ENCODE measurements around the gene ZNF280C. TPM values are rescaled to one million over a fixed set of nuclear protein-coding genes. Genes with fewer than 3 reads are reported as not detected.

Gene ZNF280C
- total RNA-seq, 1 experiment from 2014 or later = 4.6 TPM

- H3K4me2 ChIP-seq (ENCODE audit: low read length) = peak overlapping the region; percentile 15; the same call in 1 of the 2 replicates
- no peaks in the 10 kb centered on the region for H3F3A ChIP-seq (ENCODE audit: low read length, unreplicated experiment)
- no peaks in the 10 kb centered on the region for H3K9me3 ChIP-seq (ENCODE audit: low read length)
- no peak overlapping the region for H3K27ac ChIP-seq (ENCODE audit: low read length)
- H3K4me3 ChIP-seq (ENCODE audit: low read length) = no peak overlapping the region
- H3K36me3 ChIP-seq (ENCODE audit: low read depth, low read length) = no peaks in the 10 kb centered on the region
- no peak overlapping the region for H3K9ac ChIP-seq (ENCODE audit: low read length)
- ChIA-PET POLR2A (ENCODE audit: unreplicated experiment) (no interaction called here), CTCF (no interaction called here)
- TF ChIP-seq EZH2phosphoT487 (IDR thresholded peaks at IDR 0.05; ENCODE audit: borderline replicate concordance, low read length) = no peak
- TF ChIP-seq EZH2 (IDR thresholded peaks at IDR 0.05; ENCODE audit: low read length, unreplicated experiment) = no peak
- TF ChIP-seq CTCF (conservative IDR thresholded peaks at IDR 0.05; ENCODE audit: low read depth, low read length) = no peak
- no peak overlapping the region for H2AFZ ChIP-seq (ENCODE audit: low read length)
- no peak for ATAC-seq
- no peaks in the 10 kb centered on the region for H3K27me3 ChIP-seq (ENCODE audit: low read length)
- peaks cover 56% of the 10 kb centered on the region for H3K79me2 ChIP-seq (ENCODE audit: low read length)
- DNase-seq = peak; percentile 15
- no peaks in the 10 kb centered on the region for H3K9me2 ChIP-seq (replicated peaks; ENCODE audit: low read length)
- intact Hi-C loops (cut with micrococcal nuclease) = no loop called here
- no TSS peak for BruUV-seq (replicated peaks)
- peaks cover 20% of the 10 kb centered on the region; the same call in 1 of the 2 replicates for H3K4me1 ChIP-seq (ENCODE audit: insufficient read depth, low read length)
- H4K20me1 ChIP-seq (ENCODE audit: low read length) = no peaks in the 10 kb centered on the region
Measured at GRCh38 chrX:130264573-130264972, 4.1 kb downstream of the ZNF280C start.

DNA sequence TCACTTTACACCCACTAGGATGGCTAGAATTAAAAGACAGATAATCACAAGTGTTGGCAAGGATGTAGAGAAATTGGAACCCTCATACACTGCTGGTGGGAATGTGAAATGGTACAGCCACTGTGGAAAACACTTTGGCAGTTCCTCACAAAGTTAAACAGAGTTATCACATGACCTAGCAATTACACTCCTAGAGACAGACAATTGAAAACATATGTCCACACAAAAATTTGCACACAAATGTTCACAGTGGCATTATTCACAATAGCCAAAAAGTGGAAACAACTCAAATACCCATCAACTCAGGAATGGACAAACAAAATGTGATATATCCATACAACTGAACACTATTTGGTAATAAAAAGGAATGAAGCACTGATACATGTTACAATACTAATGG lies 5.7 kb downstream of the ZNF280C start:
- ATAC-seq (no peak), DNase-seq (no peak)
- no peaks in the 10 kb centered on the region for H3K9me2 ChIP-seq (replicated peaks; ENCODE audit: low read length)
- BruUV-seq (replicated peaks) = no TSS peak
- H3K79me2 ChIP-seq (ENCODE audit: low read length) = peaks cover 51% of the 10 kb centered on the region
- H3K9me3 ChIP-seq (ENCODE audit: low read length) = no peaks in the 10 kb centered on the region
- peaks cover 20% of the 10 kb centered on the region; the same call in 1 of the 2 replicates for H3K4me1 ChIP-seq (ENCODE audit: insufficient read depth, low read length)
- no peak overlapping the region for H3K9ac ChIP-seq (ENCODE audit: low read length)
- H2AFZ ChIP-seq (ENCODE audit: low read length) = no peak overlapping the region
- H3K4me2 ChIP-seq (ENCODE audit: low read length) = no peak overlapping the region
- H4K20me1 ChIP-seq (ENCODE audit: low read length) = no peaks in the 10 kb centered on the region
- H3F3A ChIP-seq (ENCODE audit: low read length, unreplicated experiment) = no peaks in the 10 kb centered on the region
- ChIA-PET CTCF (no interaction called here), POLR2A (ENCODE audit: unreplicated experiment) (no interaction called here)
- H3K4me3 ChIP-seq (ENCODE audit: low read length) = no peak overlapping the region
- no peaks in the 10 kb centered on the region for H3K36me3 ChIP-seq (ENCODE audit: low read depth, low read length)
- H3K27me3 ChIP-seq (ENCODE audit: low read length) = no peaks in the 10 kb centered on the region
- TF ChIP-seq CTCF (conservative IDR thresholded peaks at IDR 0.05; ENCODE audit: low read depth, low read length) (no peak), EZH2 (IDR thresholded peaks at IDR 0.05; ENCODE audit: low read length, unreplicated experiment) (no peak), EZH2phosphoT487 (IDR thresholded peaks at IDR 0.05; ENCODE audit: borderline replicate concordance, low read length) (no peak)
- no peak overlapping the region for H3K27ac ChIP-seq (ENCODE audit: low read length)
- intact Hi-C loops (cut with micrococcal nuclease) = no loop called here

- Histone ChIP-seq H2AFZ (ENCODE audit: low read length) (no peak overlapping the region), H3K9me2 (replicated peaks; ENCODE audit: low read length) (no peaks in the 10 kb centered on the region), H3K36me3 (ENCODE audit: low read depth, low read length) (no peaks in the 10 kb centered on the region), H3F3A (ENCODE audit: low read length, unreplicated experiment) (no peaks in the 10 kb centered on the region), H4K20me1 (ENCODE audit: low read length) (no peaks in the 10 kb centered on the region), H3K27ac (ENCODE audit: low read length) (no peak overlapping the region), H3K79me2 (ENCODE audit: low read length) (peaks cover 43% of the 10 kb centered on the region), H3K9me3 (ENCODE audit: low read length) (no peaks in the 10 kb centered on the region), H3K4me3 (ENCODE audit: low read length) (no peak overlapping the region), H3K4me2 (ENCODE audit: low read length) (no peak overlapping the region), H3K4me1 (ENCODE audit: insufficient read depth, low read length) (peaks cover 20% of the 10 kb centered on the region; the same call in 1 of the 2 replicates), H3K9ac (ENCODE audit: low read length) (no peak overlapping the region), H3K27me3 (ENCODE audit: low read length) (no peaks in the 10 kb centered on the region)
- TF ChIP-seq CTCF (conservative IDR thresholded peaks at IDR 0.05; ENCODE audit: low read depth, low read length) (no peak), EZH2phosphoT487 (IDR thresholded peaks at IDR 0.05; ENCODE audit: borderline replicate concordance, low read length) (no peak), EZH2 (IDR thresholded peaks at IDR 0.05; ENCODE audit: low read length, unreplicated experiment) (no peak)
- CTCF ChIA-PET = no interaction called here
- no TSS peak for BruUV-seq (replicated peaks)
- intact Hi-C loops (cut with micrococcal nuclease) = no loop called here
- DNase-seq = no peak
- no peak for ATAC-seq
- POLR2A ChIA-PET (ENCODE audit: unreplicated experiment) = no interaction called here
Measured at GRCh38 chrX:130262231-130262630, 6.5 kb downstream of the ZNF280C start.
